H1 (cell line): ENCODE results near the gene CCDC169. TPM values are rescaled to one million over a fixed set of nuclear protein-coding genes. Genes with fewer than 3 reads are reported as not detected.

Experiments used
- CTCF ChIA-PET: fragments of 300-600 bp; sonication (Branson Sonifier 250); formaldehyde crosslinking; loops from one replicate; lab custom pipeline; 2021; ENCODE audit not compliant: partially characterized antibody; lab: Charles Lee
- POLR2A ChIA-PET: fragments of 300-600 bp; sonication (Branson Sonifier 250); formaldehyde crosslinking; loops from one replicate; lab custom pipeline; 2021; ENCODE audit warnings: inconsistent platforms; ENCODE audit not compliant: partially characterized antibody; lab: Charles Lee
- DNase-seq, 2 experiments: peaks; one replicate each; pipeline versions ENCODE4 v3.0.0 to v3.0.0-alpha.2; 2010 to 2022; ENCODE audit warnings: low spot score in 2 of 2, low read depth in 1 of 2, mixed read lengths in 1 of 2
- FAIRE-seq: peaks from 2 replicates; lab custom pipeline; 2011; peaks lifted over from hg19 to GRCh38; lab: Jason Lieb, UNC
- H2AFZ ChIP-seq: 2 replicates; pipeline ENCODE4 v1.8.1; 2012; ENCODE audit warnings: low read length, inconsistent platforms
- H2AK5ac ChIP-seq: 2 replicates; pipeline ENCODE4 v1.6.1; 2013; ENCODE audit warnings: low read depth, low read length
- H2BK120ac ChIP-seq: replicated peaks from 2 replicates; pipeline ENCODE3; 2013; ENCODE audit warnings: low read depth, low read length, inconsistent platforms
- H2BK12ac ChIP-seq: 2 replicates; pipeline ENCODE4 v1.6.1; 2013; ENCODE audit warnings: low read depth, low read length
- H2BK15ac ChIP-seq: 2 replicates; pipeline ENCODE4 v1.6.1; 2013; ENCODE audit warnings: low read length
- H2BK20ac ChIP-seq: 2 replicates; pipeline ENCODE4 v1.6.1; 2013; ENCODE audit warnings: low read length
- H2BK5ac ChIP-seq: 2 replicates; pipeline ENCODE4 v1.6.1; 2013; ENCODE audit warnings: low read depth, low read length
- H3K14ac ChIP-seq: 2 replicates; pipeline ENCODE4 v1.6.1; 2013; ENCODE audit warnings: inconsistent platforms; ENCODE audit not compliant: insufficient read length
- H3K18ac ChIP-seq: 2 replicates; pipeline ENCODE4 v1.6.1; 2013; ENCODE audit warnings: low read length; ENCODE audit errors: extremely low read depth
- H3K23ac ChIP-seq: 2 replicates; pipeline ENCODE4 v1.6.1; 2013; ENCODE audit warnings: inconsistent platforms; ENCODE audit not compliant: insufficient read length
- H3K23me2 ChIP-seq: 2 replicates; pipeline ENCODE4 v1.6.1; 2013; ENCODE audit warnings: low read depth, low read length
- H3K27ac ChIP-seq: 2 replicates; pipeline ENCODE4 v1.6.1; 2011; ENCODE audit warnings: low read depth, low read length, inconsistent platforms
- H3K27me3 ChIP-seq, 4 experiments: replicated peaks in 1 of 4; 1 replicate in 1 of 4; 2 replicates in 3 of 4; pipeline versions ENCODE4 v1.6.1 to v1.8.1; 2011 to 2013; ENCODE audit warnings: low read length in 3 of 4, mild to moderate bottlenecking in 3 of 4, inconsistent platforms in 2 of 4, mixed read lengths in 2 of 4, moderate library complexity in 1 of 4; ENCODE audit not compliant: control insufficient read depth in 3 of 4, insufficient read depth in 3 of 4; ENCODE audit errors: extremely low read depth in 1 of 4
- H3K36me3 ChIP-seq, 4 experiments: 2 replicates each; pipeline versions ENCODE4 v1.6.1 to v1.8.1; 2011 to 2013; ENCODE audit warnings: mild to moderate bottlenecking in 4 of 4, low read length in 3 of 4, moderate library complexity in 2 of 4, control low read depth in 1 of 4, inconsistent platforms in 1 of 4; ENCODE audit not compliant: insufficient read depth in 4 of 4, control insufficient read depth in 2 of 4
- H3K4ac ChIP-seq: replicated peaks from 2 replicates; pipeline ENCODE3; 2013; ENCODE audit warnings: low read length, low read depth, mixed read lengths, inconsistent platforms; ENCODE audit not compliant: insufficient read length
- H3K4me1 ChIP-seq, 4 experiments: replicated peaks in 1 of 4; 1 replicate in 1 of 4; 2 replicates in 3 of 4; pipeline versions ENCODE4 v1.6.1 to v1.8.1; 2011 to 2013; ENCODE audit warnings: low read length in 3 of 4, inconsistent platforms in 2 of 4, mixed read lengths in 1 of 4; ENCODE audit not compliant: insufficient read depth in 4 of 4, control insufficient read depth in 3 of 4
- H3K4me2 ChIP-seq, 2 experiments: 2 replicates each; pipeline versions ENCODE4 v1.6.1 to v1.8.1; 2011 to 2013; ENCODE audit warnings: low read depth in 2 of 2, low read length in 2 of 2, control low read depth in 1 of 2, inconsistent platforms in 1 of 2, mild to moderate bottlenecking in 1 of 2; ENCODE audit not compliant: insufficient read depth in 1 of 2
- H3K4me3 ChIP-seq, 4 experiments: fragments of 200-600, 300-600 bp in 1 of 4; sonication (generic), shearing (Covaris generic), sonication (Bioruptor Twin) in 1 of 4; 2 replicates each; pipeline versions ENCODE4 v1.5.1 to v1.8.1; 2011 to 2016; ENCODE audit warnings: low read length in 4 of 4, low read depth in 3 of 4, control low read depth in 2 of 4, inconsistent platforms in 2 of 4, mild to moderate bottlenecking in 2 of 4, mixed read lengths in 1 of 4, moderate library complexity in 1 of 4; ENCODE audit not compliant: insufficient read depth in 2 of 4; ENCODE audit errors: extremely low read depth in 1 of 4
- H3K56ac ChIP-seq: replicated peaks from 2 replicates; pipeline ENCODE3; 2013; ENCODE audit warnings: low read depth, mild to moderate bottlenecking, mixed read lengths, low read length, inconsistent platforms; ENCODE audit not compliant: insufficient read length
- H3K79me1 ChIP-seq: 2 replicates; pipeline ENCODE4 v1.6.1; 2013; ENCODE audit warnings: low read depth, low read length, control low read depth
- H3K79me2 ChIP-seq, 2 experiments: 2 replicates each; pipeline versions ENCODE4 v1.6.1 to v1.8.1; 2012 to 2013; ENCODE audit warnings: low read length in 2 of 2, mild to moderate bottlenecking in 2 of 2, inconsistent platforms in 1 of 2; ENCODE audit not compliant: insufficient read depth in 2 of 2, control insufficient read depth in 1 of 2
- H3K9ac ChIP-seq, 4 experiments: replicated peaks in 1 of 4; 1 replicate in 1 of 4; 2 replicates in 3 of 4; pipeline versions ENCODE4 v1.6.1 to v1.8.1; 2011 to 2013; ENCODE audit warnings: low read depth in 3 of 4, low read length in 3 of 4, control low read depth in 2 of 4, mild to moderate bottlenecking in 2 of 4, moderate library complexity in 2 of 4, inconsistent platforms in 1 of 4; ENCODE audit errors: extremely low read depth in 1 of 4
- H3K9me3 ChIP-seq, 2 experiments: 2 replicates each; pipeline versions ENCODE4 v1.6.1 to v1.8.1; 2012 to 2013; ENCODE audit warnings: mild to moderate bottlenecking in 2 of 2, moderate library complexity in 2 of 2, control low read depth in 1 of 2, inconsistent platforms in 1 of 2, low read depth in 1 of 2, low read length in 1 of 2, mixed read lengths in 1 of 2; ENCODE audit not compliant: insufficient read depth in 2 of 2
- H4K20me1 ChIP-seq, 2 experiments: replicated peaks in 1 of 2; 2 replicates each; pipeline versions ENCODE3 to v1.8.1; 2011 to 2013; ENCODE audit warnings: inconsistent platforms in 2 of 2, low read length in 2 of 2, mild to moderate bottlenecking in 1 of 2; ENCODE audit not compliant: insufficient read depth in 2 of 2, control insufficient read depth in 1 of 2
- H4K5ac ChIP-seq: 2 replicates; pipeline ENCODE4 v1.6.1; 2013; ENCODE audit warnings: low read length, low read depth, mixed read lengths, inconsistent platforms; ENCODE audit not compliant: insufficient read length
- H4K8ac ChIP-seq: 2 replicates; pipeline ENCODE4 v1.8.0; 2013; ENCODE audit warnings: mild to moderate bottlenecking, moderate library complexity, low read length, inconsistent platforms; ENCODE audit not compliant: insufficient read depth; ENCODE audit errors: extremely low read depth
- H4K91ac ChIP-seq: replicated peaks from 2 replicates; pipeline ENCODE3; 2013; ENCODE audit warnings: low read length, mixed read lengths, inconsistent platforms; ENCODE audit not compliant: insufficient read length
- RNF2 ChIP-seq: fragments of 200-900, 300-1000 bp; sonication (generic); IDR thresholded peaks from 2 replicates; pipeline ENCODE4 v1.7.1; 2016; ENCODE audit warnings: borderline replicate concordance, low read depth, mild to moderate bottlenecking, antibody characterized with exemption, low read length; ENCODE audit not compliant: poor library complexity, severe bottlenecking; ENCODE audit errors: missing control alignments
- SP2 ChIP-seq: IDR thresholded peaks from 2 replicates; pipeline ENCODE4 v1.6.1; 2012; ENCODE audit warnings: mild to moderate bottlenecking, low read length, inconsistent platforms
- WGBS, 2 experiments: shearing (Covaris generic) in 1 of 2; methylation state at CpG; one replicate each; pipeline versions ENCODE4 v1.1.6 to v1.1.7; 2013 to 2015; ENCODE audit warnings: low lambda C conversion rate in 2 of 2, mixed read lengths in 2 of 2, inconsistent platforms in 1 of 2, low coverage in 1 of 2, missing lambda C conversion rate in 1 of 2; ENCODE audit not compliant: insufficient replicate concordance in 2 of 2, insufficient coverage in 1 of 2, insufficient read length in 1 of 2; ENCODE audit errors: extremely low coverage in 1 of 2, missing lambda C conversion rate in 1 of 2; 5-methylcytosine and 5-hydroxymethylcytosine counted together
- polyA plus RNA-seq, 7 experiments: library from polyadenylated mRNA; depleted of rRNA in 3 of 7; stranded (reverse) in 5 of 7; unstranded in 2 of 7; fragments of >200 nt in 5 of 7; fragments of 200-250 nt in 2 of 7; gene quantifications; 1 replicate in 5 of 7; 2 replicates in 1 of 7; 4 replicates in 1 of 7; pipeline versions ENCODE4 v1.2.1 to v1.2.3, GENCODE V29; 2011 to 2013; ENCODE audit warnings: missing spikeins in 2 of 7, mixed read lengths in 2 of 7
- total RNA-seq: library from RNA; stranded (reverse); fragmentation: NEBNext Ultra II Directional; extraction: Animal tissue kit (Norgen Biotek cat#: 25700); gene quantifications from 2 replicates; pipeline ENCODE4 v1.2.1, GENCODE V29; 2021

The CCDC169 gene
- total and polyA plus RNA-seq, 2 of the 8 experiments (the other 6 are each of a cell fraction or from before 2014, with no cell fraction given) = 7.2 to 44.0 TPM

DNA sequence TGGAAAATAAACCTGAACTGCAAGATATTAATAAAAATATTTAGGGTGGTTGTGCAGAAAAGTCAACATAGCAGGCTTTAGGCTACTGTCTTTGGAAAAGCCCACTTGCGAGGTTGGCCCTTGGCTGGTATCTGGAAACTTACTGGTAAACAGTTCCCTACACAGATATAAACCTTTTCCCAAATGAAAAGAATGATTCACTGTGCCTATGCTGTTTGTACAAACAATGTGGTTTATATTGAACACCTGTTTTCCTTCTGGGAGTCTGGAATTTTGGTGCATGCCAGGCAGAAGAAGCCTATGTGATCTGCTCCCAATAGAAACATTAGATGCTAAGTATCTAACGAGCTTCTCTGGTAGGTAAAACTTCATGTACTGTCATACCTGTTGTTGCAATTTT, 53.5 kb downstream of the CCDC169 start:
- POLR2A ChIA-PET = interaction anchor here (0.7 kb wide), 1 partner anchor 13 kb away, joined by 3 read pairs; no protein-coding TSS in a partner anchor
- no peak overlapping the region for H3K4me2 ChIP-seq
- H3K4ac ChIP-seq = no peak overlapping the region
- no peak overlapping the region for H4K8ac ChIP-seq
- no peak overlapping the region for H3K23ac ChIP-seq
- H2BK20ac ChIP-seq = no peak overlapping the region
- no peak overlapping the region for H2BK120ac ChIP-seq
- H3K4me1 ChIP-seq = no peaks in the 10 kb centered on the region
- H4K91ac ChIP-seq = no peak overlapping the region
- no peak overlapping the region for H3K56ac ChIP-seq
- no peaks in the 10 kb centered on the region for H3K23me2 ChIP-seq
- no peak overlapping the region for H3K9ac ChIP-seq
- FAIRE-seq (no peak), DNase-seq (no peak)
- no peak overlapping the region for H2BK15ac ChIP-seq
- no peak overlapping the region for H2AK5ac ChIP-seq
- no peak overlapping the region for H3K4me3 ChIP-seq
- no peak overlapping the region for H3K14ac ChIP-seq
- no peaks in the 10 kb centered on the region for H3K79me2 ChIP-seq
- H3K79me1 ChIP-seq = no peaks in the 10 kb centered on the region
- no peak overlapping the region for H4K5ac ChIP-seq
- no peak overlapping the region for H3K27ac ChIP-seq
- H2AFZ ChIP-seq = no peak overlapping the region
- WGBS, 2 experiments = 86% methylated on average over 2 of the region's 2 CpGs; no CpG with 5 or more reads in 1 of the 2 experiments
- H2BK12ac ChIP-seq = no peak overlapping the region
- H3K18ac ChIP-seq = no peak overlapping the region
- H2BK5ac ChIP-seq = no peak overlapping the region
- CTCF ChIA-PET = no interaction called here
- H4K20me1 ChIP-seq = no peaks in the 10 kb centered on the region
- no peaks in the 10 kb centered on the region for H3K9me3 ChIP-seq
- H3K27me3 ChIP-seq = no peaks in the 10 kb centered on the region
- peaks cover 6 to 49% (median 11%) of the 10 kb centered on the region in 4 experiments; a peak in 7 of 8 replicates for H3K36me3 ChIP-seq
- TF ChIP-seq RNF2 (no peak), SP2 (no peak)
